Neural cell (in vitro differentiated cells): ENCODE results near the gene IGF1R. TPM values are rescaled to one million over a fixed set of nuclear protein-coding genes. Genes with fewer than 3 reads are reported as not detected.

Experiments used
- H2AFZ ChIP-seq: fragments of 200-600, 300-800 bp; sonication (generic), shearing (Covaris generic); 2 replicates; pipeline ENCODE4 v1.6.0; 2014; ENCODE audit warnings: low read depth, mild to moderate bottlenecking, antibody characterized with exemption, low read length, moderate library complexity
- H3F3A ChIP-seq: fragments of 200-600 bp; shearing (Covaris generic); 2 replicates; pipeline ENCODE4 v1.6.1; 2016; ENCODE audit warnings: mild to moderate bottlenecking, moderate library complexity, mixed read lengths, antibody characterized with exemption, low read length; ENCODE audit not compliant: insufficient read depth, poor library complexity, severe bottlenecking
- H3K27ac ChIP-seq: fragments of 200-600, 300-800 bp; sonication (generic), shearing (Covaris generic); 2 replicates; pipeline ENCODE4 v1.5.1; 2014; ENCODE audit warnings: mild to moderate bottlenecking, low read length, moderate library complexity
- H3K27me3 ChIP-seq: fragments of 300-800, 200-600 bp; sonication (generic), shearing (Covaris generic); 2 replicates; pipeline ENCODE4 v1.6.0; 2014; ENCODE audit warnings: mild to moderate bottlenecking, low read depth, low read length, moderate library complexity; ENCODE audit not compliant: insufficient read depth
- H3K36me3 ChIP-seq: fragments of 300-800, 200-600 bp; sonication (generic), shearing (Covaris generic); 2 replicates; pipeline ENCODE4 v1.5.1; 2014; ENCODE audit warnings: mild to moderate bottlenecking, antibody characterized with exemption, low read length, moderate library complexity; ENCODE audit not compliant: insufficient read depth
- H3K4me2 ChIP-seq: fragments of 300-800, 200-600 bp; sonication (generic), shearing (Covaris generic); 2 replicates; pipeline ENCODE4 v1.6.0; 2014; ENCODE audit warnings: mild to moderate bottlenecking, low read length
- H3K4me3 ChIP-seq: fragments of 300-800, 200-600 bp; sonication (generic), shearing (Covaris generic); 2 replicates; pipeline ENCODE4 v1.5.1; 2014; ENCODE audit warnings: mild to moderate bottlenecking, low read length, moderate library complexity
- H3K79me2 ChIP-seq: fragments of 200-600 bp; shearing (Covaris generic); replicated peaks from 2 replicates; pipeline ENCODE4 v1.6.0; 2014; ENCODE audit warnings: mild to moderate bottlenecking, low read length, moderate library complexity; ENCODE audit not compliant: insufficient read depth
- H3K9ac ChIP-seq: fragments of 300-800, 200-600 bp; sonication (generic), shearing (Covaris generic); 2 replicates; pipeline ENCODE4 v1.6.1; 2016; ENCODE audit warnings: mild to moderate bottlenecking, low read length, mixed read lengths
- H3K9me2 ChIP-seq: fragments of 200-600 bp; shearing (Covaris generic); 2 replicates; pipeline ENCODE4 v1.6.1; 2016; ENCODE audit warnings: mild to moderate bottlenecking, low read length, mixed read lengths; ENCODE audit not compliant: insufficient read depth
- H3K9me3 ChIP-seq: fragments of 200-600, 300-800 bp; sonication (generic), shearing (Covaris generic); 2 replicates; pipeline ENCODE4 v1.6.1; 2016; ENCODE audit warnings: mild to moderate bottlenecking, mixed run types, low read length, moderate library complexity, mixed read lengths
- H4K20me1 ChIP-seq: fragments of 200-600 bp; shearing (Covaris generic); 2 replicates; pipeline ENCODE4 v1.6.1; 2016; ENCODE audit warnings: mild to moderate bottlenecking, mixed run types; ENCODE audit not compliant: insufficient read depth
- EP300 ChIP-seq: fragments of 450-650 bp; conservative IDR thresholded peaks from 2 replicates; pipeline ENCODE4 v1.6.1; 2014; ENCODE audit warnings: antibody characterized with exemption, mild to moderate bottlenecking, moderate library complexity; ENCODE audit not compliant: poor library complexity, severe bottlenecking
- EZH2 ChIP-seq: fragments of 200-600, 300-800 bp; shearing (Covaris generic), sonication (generic); IDR thresholded peaks from 2 replicates; pipeline ENCODE4 v1.6.1; 2014; ENCODE audit warnings: antibody characterized with exemption, low read length, borderline replicate concordance, mild to moderate bottlenecking; ENCODE audit not compliant: insufficient read depth, poor library complexity, severe bottlenecking
- MXI1 ChIP-seq: fragments of 450-650 bp; conservative IDR thresholded peaks from 2 replicates; pipeline ENCODE4 v1.6.1; 2014; ENCODE audit warnings: antibody characterized with exemption, mild to moderate bottlenecking; ENCODE audit not compliant: poor library complexity, severe bottlenecking
- POLR2AphosphoS5 ChIP-seq: IDR thresholded peaks from 2 replicates; pipeline ENCODE4 v1.6.1; 2012
- RAD21 ChIP-seq: fragments of 450-650 bp; conservative IDR thresholded peaks from 2 replicates; pipeline ENCODE4 v1.6.1; 2014; ENCODE audit warnings: antibody characterized with exemption, mild to moderate bottlenecking, moderate library complexity
- SMC3 ChIP-seq: fragments of 450-650 bp; conservative IDR thresholded peaks from 2 replicates; pipeline ENCODE4 v1.6.1; 2014; ENCODE audit warnings: antibody characterized with exemption, mild to moderate bottlenecking, moderate library complexity; ENCODE audit not compliant: poor library complexity
- TAF1 ChIP-seq: IDR thresholded peaks from 2 replicates; pipeline ENCODE4 v1.6.1; 2012; ENCODE audit warnings: low read depth
- polyA plus RNA-seq: library from polyadenylated mRNA; depleted of rRNA; stranded (reverse); fragments of >200 nt; gene quantifications from 2 replicates; pipeline ENCODE4 v1.2.3, GENCODE V29; 2014
- TF ChIP-seq, protein P1 (sequence below): IDR thresholded peaks from 2 replicates; pipeline ENCODE4 v1.6.1; 2012; ENCODE audit warnings: borderline replicate concordance
- TF ChIP-seq, protein P2 (sequence below): fragments of 450-650 bp; IDR thresholded peaks from 2 replicates; pipeline ENCODE4 v1.5.1; 2014; ENCODE audit warnings: antibody characterized with exemption, mild to moderate bottlenecking, moderate library complexity; ENCODE audit not compliant: poor library complexity, severe bottlenecking

IGF1R gene
- polyA plus RNA-seq, 1 donor from 2014 or later = 10.9 TPM

DNA sequence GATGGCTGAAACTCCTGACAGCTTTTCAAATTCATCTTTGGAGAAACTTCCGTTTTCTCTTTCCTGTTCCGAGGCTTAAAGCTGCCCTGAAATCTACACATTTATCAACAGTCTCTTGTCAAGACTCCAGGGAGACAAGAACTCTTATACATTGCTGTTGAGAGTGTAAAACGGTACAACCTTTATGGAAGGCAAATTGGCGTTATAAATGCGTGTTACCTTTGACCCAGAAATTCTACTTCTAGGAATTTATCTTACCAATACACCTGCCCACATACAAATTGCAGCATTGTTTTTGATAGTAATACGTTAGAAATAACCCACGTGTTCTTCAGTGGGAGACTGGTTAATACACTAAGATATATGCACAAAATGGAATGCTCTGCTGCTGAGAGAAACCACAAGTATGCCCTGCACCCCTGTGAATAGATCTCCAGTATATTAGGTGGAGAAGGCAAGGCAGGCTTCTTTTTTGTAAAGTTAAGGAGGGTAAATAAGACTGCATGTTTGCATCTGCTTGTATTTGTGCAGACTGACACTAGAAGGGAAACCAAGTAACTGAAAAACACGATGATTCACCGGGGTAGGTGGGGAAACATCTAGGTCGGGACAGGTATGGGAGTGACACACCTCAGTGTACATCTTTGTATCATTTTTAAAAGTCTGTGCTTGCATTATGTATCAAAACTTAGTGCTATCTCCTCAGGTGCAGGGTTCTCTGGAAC is 97.5 kb downstream of the IGF1R start:
- TF ChIP-seq RAD21 (no peak), MXI1 (no peak), POLR2AphosphoS5 (no peak), EZH2 (no peak)
- TF ChIP-seq, protein P1, sequence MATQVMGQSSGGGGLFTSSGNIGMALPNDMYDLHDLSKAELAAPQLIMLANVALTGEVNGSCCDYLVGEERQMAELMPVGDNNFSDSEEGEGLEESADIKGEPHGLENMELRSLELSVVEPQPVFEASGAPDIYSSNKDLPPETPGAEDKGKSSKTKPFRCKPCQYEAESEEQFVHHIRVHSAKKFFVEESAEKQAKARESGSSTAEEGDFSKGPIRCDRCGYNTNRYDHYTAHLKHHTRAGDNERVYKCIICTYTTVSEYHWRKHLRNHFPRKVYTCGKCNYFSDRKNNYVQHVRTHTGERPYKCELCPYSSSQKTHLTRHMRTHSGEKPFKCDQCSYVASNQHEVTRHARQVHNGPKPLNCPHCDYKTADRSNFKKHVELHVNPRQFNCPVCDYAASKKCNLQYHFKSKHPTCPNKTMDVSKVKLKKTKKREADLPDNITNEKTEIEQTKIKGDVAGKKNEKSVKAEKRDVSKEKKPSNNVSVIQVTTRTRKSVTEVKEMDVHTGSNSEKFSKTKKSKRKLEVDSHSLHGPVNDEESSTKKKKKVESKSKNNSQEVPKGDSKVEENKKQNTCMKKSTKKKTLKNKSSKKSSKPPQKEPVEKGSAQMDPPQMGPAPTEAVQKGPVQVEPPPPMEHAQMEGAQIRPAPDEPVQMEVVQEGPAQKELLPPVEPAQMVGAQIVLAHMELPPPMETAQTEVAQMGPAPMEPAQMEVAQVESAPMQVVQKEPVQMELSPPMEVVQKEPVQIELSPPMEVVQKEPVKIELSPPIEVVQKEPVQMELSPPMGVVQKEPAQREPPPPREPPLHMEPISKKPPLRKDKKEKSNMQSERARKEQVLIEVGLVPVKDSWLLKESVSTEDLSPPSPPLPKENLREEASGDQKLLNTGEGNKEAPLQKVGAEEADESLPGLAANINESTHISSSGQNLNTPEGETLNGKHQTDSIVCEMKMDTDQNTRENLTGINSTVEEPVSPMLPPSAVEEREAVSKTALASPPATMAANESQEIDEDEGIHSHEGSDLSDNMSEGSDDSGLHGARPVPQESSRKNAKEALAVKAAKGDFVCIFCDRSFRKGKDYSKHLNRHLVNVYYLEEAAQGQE = no peak
- H3K36me3 ChIP-seq = no peaks in the 10 kb centered on the region
- no peaks in the 10 kb centered on the region for H3K27me3 ChIP-seq
- no peak overlapping the region for H3K9ac ChIP-seq
- H3K27ac ChIP-seq = no peak overlapping the region
- no peak overlapping the region for H2AFZ ChIP-seq
- H4K20me1 ChIP-seq = no peaks in the 10 kb centered on the region
- no peaks in the 10 kb centered on the region for H3F3A ChIP-seq
- H3K4me3 ChIP-seq = no peak overlapping the region
- no peak overlapping the region for H3K4me2 ChIP-seq
- no peaks in the 10 kb centered on the region for H3K9me2 ChIP-seq
- no peaks in the 10 kb centered on the region for H3K9me3 ChIP-seq
- peaks cover 75% of the 10 kb centered on the region for H3K79me2 ChIP-seq

DNA sequence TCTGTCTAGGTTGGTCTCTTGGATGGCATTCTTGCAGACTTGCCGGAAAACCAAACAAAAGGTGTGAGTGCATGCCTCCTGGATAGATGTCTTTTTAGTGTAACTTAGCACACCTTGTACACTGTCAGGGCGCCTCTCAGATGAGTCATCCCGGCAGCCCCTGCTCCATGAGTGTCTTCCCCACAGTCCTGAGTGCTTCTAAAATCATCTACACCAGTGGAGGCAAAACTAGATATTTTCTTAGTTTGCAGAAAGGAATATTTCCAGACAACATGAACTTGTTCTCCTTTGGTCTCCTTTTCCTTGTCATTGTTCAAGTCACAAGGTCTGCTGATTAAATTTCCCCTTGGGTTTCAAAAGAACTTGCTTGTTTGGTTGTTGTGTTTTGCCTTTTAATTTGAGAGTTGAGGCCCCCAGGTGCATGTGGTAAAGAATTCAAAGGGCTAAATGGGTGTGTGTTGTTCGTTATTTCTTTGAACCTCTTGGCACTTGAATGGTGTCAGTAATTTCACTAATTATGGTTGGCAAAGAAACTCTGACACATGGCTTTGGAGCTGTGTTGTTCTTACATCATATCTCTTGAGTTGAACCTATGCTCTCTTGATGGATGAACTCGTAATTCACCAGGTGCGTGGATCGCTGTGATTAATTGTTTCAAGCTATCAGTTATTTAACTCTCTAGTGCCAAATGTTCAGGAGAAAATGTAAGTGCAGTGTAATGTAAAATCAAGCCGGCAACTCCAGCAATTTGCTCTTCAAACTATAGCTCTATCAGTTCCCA is 98.2 kb downstream of the IGF1R start:
- no peak overlapping the region for H2AFZ ChIP-seq
- H3K27ac ChIP-seq = no peak overlapping the region
- no peak overlapping the region for H3K4me2 ChIP-seq
- H3K9me2 ChIP-seq = no peaks in the 10 kb centered on the region
- H3K9ac ChIP-seq = no peak overlapping the region
- no peaks in the 10 kb centered on the region for H4K20me1 ChIP-seq
- no peaks in the 10 kb centered on the region for H3F3A ChIP-seq
- no peaks in the 10 kb centered on the region for H3K36me3 ChIP-seq
- H3K27me3 ChIP-seq = no peaks in the 10 kb centered on the region
- H3K79me2 ChIP-seq = peaks cover 73% of the 10 kb centered on the region
- no peaks in the 10 kb centered on the region for H3K9me3 ChIP-seq
- TF ChIP-seq SMC3 (no peak), EP300 (no peak), MXI1 (no peak), POLR2AphosphoS5 (no peak), EZH2 (no peak), RAD21 (no peak), TAF1 (no peak)
- TF ChIP-seq, protein P1 = no peak
- TF ChIP-seq, protein P2, sequence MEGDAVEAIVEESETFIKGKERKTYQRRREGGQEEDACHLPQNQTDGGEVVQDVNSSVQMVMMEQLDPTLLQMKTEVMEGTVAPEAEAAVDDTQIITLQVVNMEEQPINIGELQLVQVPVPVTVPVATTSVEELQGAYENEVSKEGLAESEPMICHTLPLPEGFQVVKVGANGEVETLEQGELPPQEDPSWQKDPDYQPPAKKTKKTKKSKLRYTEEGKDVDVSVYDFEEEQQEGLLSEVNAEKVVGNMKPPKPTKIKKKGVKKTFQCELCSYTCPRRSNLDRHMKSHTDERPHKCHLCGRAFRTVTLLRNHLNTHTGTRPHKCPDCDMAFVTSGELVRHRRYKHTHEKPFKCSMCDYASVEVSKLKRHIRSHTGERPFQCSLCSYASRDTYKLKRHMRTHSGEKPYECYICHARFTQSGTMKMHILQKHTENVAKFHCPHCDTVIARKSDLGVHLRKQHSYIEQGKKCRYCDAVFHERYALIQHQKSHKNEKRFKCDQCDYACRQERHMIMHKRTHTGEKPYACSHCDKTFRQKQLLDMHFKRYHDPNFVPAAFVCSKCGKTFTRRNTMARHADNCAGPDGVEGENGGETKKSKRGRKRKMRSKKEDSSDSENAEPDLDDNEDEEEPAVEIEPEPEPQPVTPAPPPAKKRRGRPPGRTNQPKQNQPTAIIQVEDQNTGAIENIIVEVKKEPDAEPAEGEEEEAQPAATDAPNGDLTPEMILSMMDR = no peak
- no peak overlapping the region for H3K4me3 ChIP-seq
